ENCODE results near the gene MTARC1. TPM values are rescaled to one million over a fixed set of nuclear protein-coding genes. Genes with fewer than 3 reads are reported as not detected.

Gene MTARC1
- total and polyA plus RNA-seq, 2 of the 4 experiments (the other 2 are of a cell fraction), result 0.18 to 0.55 TPM

- Histone ChIP-seq H2BK15ac (ENCODE audit: low read depth, low read length) (no peak overlapping the region), H2AK5ac (ENCODE audit: low read depth, low read length) (no peak overlapping the region), H3K27me3 (ENCODE audit: control insufficient read depth, insufficient read depth, low read length) (peaks cover 2% of the 10 kb centered on the region; the same call in 1 of the 2 replicates), H2AK9ac (replicated peaks; ENCODE audit: low read depth, low read length, poor library complexity) (no peak overlapping the region), H3K79me1 (ENCODE audit: low read depth in 1 of 2, low read length in 2 of 2) (no peaks in the 10 kb centered on the region), H2AFZ (replicated peaks; ENCODE audit: low read length, poor library complexity) (no peak overlapping the region), H4K5ac (ENCODE audit: low read depth, low read length) (no peak overlapping the region), H3K18ac (ENCODE audit: low read depth, low read length) (no peak overlapping the region), H4K20me1 (ENCODE audit: insufficient read depth, low read length) (no peaks in the 10 kb centered on the region), H3K23ac (ENCODE audit: low read depth, low read length) (no peak overlapping the region), H3K9me1 (ENCODE audit: insufficient read depth, low read length) (no peaks in the 10 kb centered on the region; the same call in 1 of the 2 replicates), H3K56ac (ENCODE audit: extremely low read depth, insufficient read depth, low read length) (no peak overlapping the region), H4K8ac (ENCODE audit: low read depth in 2 of 2, low read length in 2 of 2) (no peak overlapping the region), H3K4me3 (ENCODE audit: insufficient read depth, low read depth, low read length) (no peak overlapping the region), H3K4me2 (ENCODE audit: low read depth, low read length) (no peak overlapping the region), H2BK5ac (ENCODE audit: low read depth, low read length, poor library complexity, severe bottlenecking) (no peak overlapping the region), H4K91ac (ENCODE audit: insufficient read depth, low read depth, low read length) (no peak overlapping the region), H3K36me3 (ENCODE audit: control insufficient read depth, insufficient read depth, low read length) (no peaks in the 10 kb centered on the region), H3K9me3 (ENCODE audit: control insufficient read depth, insufficient read depth, low read length) (no peaks in the 10 kb centered on the region), H3K4ac (ENCODE audit: low read depth, low read length) (no peak overlapping the region), H3K9ac (ENCODE audit: low read depth, low read length) (no peak overlapping the region), H3K14ac (replicated peaks; ENCODE audit: low read depth, low read length) (no peak overlapping the region), H2BK20ac (ENCODE audit: low read depth, low read length) (no peak overlapping the region), H2BK120ac (ENCODE audit: low read depth, low read length) (no peak overlapping the region), H3K27ac (ENCODE audit: insufficient read depth, low read length) (no peak overlapping the region), H3K4me1 (ENCODE audit: control insufficient read depth, insufficient read depth, low read length) (no peaks in the 10 kb centered on the region)
- intact Hi-C loops (cut with micrococcal nuclease) (no loop called here), in situ Hi-C loops (cut with MboI; ENCODE audit: low sequenced_read_pairs) (no loop called here), dilution Hi-C loops (cut with HindIII; ENCODE audit: low sequenced_read_pairs, unreplicated experiment) (no loop called here)
- no TSS peak for BruUV-seq (replicated peaks)
- DNase-seq (no peak), ATAC-seq (ENCODE audit: low read depth) (no peak)
- ChIA-PET POLR2A (ENCODE audit: unreplicated experiment) (no interaction called here), CTCF (no interaction called here)
- TF ChIP-seq RFX5 (IDR thresholded peaks at IDR 0.05; ENCODE audit: low read depth, low read length) (no peak), MXI1 (IDR thresholded peaks at IDR 0.05; ENCODE audit: borderline replicate concordance, low read depth, low read length) (no peak), RCOR1 (IDR thresholded peaks at IDR 0.05; ENCODE audit: insufficient replicate concordance, low read length) (no peak), NFE2L2 (IDR thresholded peaks at IDR 0.05; ENCODE audit: low read depth, low read length) (no peak), POLR2A (IDR thresholded peaks at IDR 0.05; ENCODE audit: low read depth, low read length) (no peak), CTCF (conservative IDR thresholded peaks at IDR 0.05; ENCODE audit: low read depth, low read length) (no peak), MAFK (IDR thresholded peaks at IDR 0.05; ENCODE audit: low read depth, low read length) (no peak), RAD21 (IDR thresholded peaks at IDR 0.05; ENCODE audit: low read length) (no peak), SMC3 (IDR thresholded peaks at IDR 0.05; ENCODE audit: low read depth, low read length) (no peak)
- no CpG with 5 or more reads among the region's 1 CpG for WGBS, 2 experiments (ENCODE audit: extremely low coverage in 2 of 2, insufficient read length in 1 of 2)
Observed at GRCh38 chr1:220741825-220742224, 44.9 kb upstream of the MTARC1 start.

All from IMR-90 (cell line).